IPS DF 6.9 (cell line): ENCODE results near the gene PPP1R12C.

Source experiments
- DNase-seq: peaks from one replicate; pipeline ENCODE4 v3.0.0-alpha.2; 2013; ENCODE audit warnings: low read depth, low spot score
- H3K27ac ChIP-seq: one replicate; pipeline ENCODE4 v1.5.1; 2013; ENCODE audit warnings: low read length, control low read depth
- H3K27me3 ChIP-seq: 2 replicates; pipeline ENCODE4 v1.6.1; 2013; ENCODE audit warnings: mild to moderate bottlenecking, low read length; ENCODE audit not compliant: control insufficient read depth, insufficient read depth
- H3K36me3 ChIP-seq: 2 replicates; pipeline ENCODE4 v1.6.1; 2013; ENCODE audit warnings: low read length; ENCODE audit not compliant: control insufficient read depth, insufficient read depth
- H3K4me1 ChIP-seq: 2 replicates; pipeline ENCODE4 v1.6.1; 2013; ENCODE audit warnings: low read length; ENCODE audit not compliant: control insufficient read depth, insufficient read depth
- H3K4me3 ChIP-seq: 2 replicates; pipeline ENCODE4 v1.5.1; 2013; ENCODE audit warnings: mild to moderate bottlenecking, low read length
- H3K9me3 ChIP-seq: 2 replicates; pipeline ENCODE4 v1.6.1; 2013; ENCODE audit warnings: low read length, inconsistent platforms; ENCODE audit not compliant: control insufficient read depth, insufficient read depth
- WGBS: extraction: QIAGEN DNeasy Blood & Tissue Kit; methylation state at CpG from one replicate; pipeline ENCODE4 v1.1.7; 2013; ENCODE audit warnings: mixed read lengths, missing lambda C conversion rate; ENCODE audit not compliant: insufficient read length, insufficient coverage; 5-methylcytosine and 5-hydroxymethylcytosine counted together

Gene PPP1R12C

DNA sequence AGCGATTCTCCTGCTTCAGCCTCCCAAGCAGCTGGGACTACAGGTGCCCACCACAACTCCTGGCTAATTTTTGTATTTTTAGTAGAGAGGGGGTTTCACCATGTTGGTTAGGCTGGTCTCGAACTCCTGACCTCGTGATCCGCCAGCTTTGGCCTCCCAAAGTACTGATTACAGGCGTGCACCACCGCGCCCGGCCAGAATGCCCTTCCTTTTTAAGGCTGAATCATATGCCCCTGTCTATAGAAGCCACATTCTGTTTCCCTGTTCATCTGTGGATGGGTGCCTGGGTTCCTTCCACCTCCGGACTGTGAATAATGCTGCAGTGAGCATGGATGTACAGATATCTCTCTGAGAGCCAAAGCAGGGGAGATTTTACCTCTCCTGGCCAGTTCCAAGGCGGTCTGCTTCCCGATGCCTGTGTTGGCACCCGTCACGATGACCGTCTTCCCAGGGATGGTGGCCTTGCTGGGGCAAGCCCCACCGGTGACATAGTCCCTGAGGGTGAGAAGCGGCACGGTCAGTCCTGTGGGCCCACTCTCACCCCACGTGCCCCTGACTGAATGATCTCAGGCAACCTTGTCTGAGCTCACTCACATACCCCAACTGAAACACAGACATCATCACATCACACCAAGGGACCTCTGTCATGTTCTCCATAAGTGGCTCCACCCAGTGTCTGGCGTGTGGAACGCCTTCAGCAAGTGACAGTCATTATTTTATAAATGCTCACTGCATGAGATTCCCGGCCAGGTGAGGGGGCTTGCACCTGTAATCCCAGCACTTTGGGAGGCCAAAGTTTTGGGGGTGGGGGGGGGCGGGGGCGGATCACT is 58.4 kb downstream of the PPP1R12C start:
- Histone ChIP-seq H3K36me3 (peaks cover 11% of the 10 kb centered on the region), H3K27me3 (no peaks in the 10 kb centered on the region; the same call in 1 of the 2 replicates), H3K9me3 (no peaks in the 10 kb centered on the region), H3K27ac (no peak overlapping the region), H3K4me3 (no peak overlapping the region), H3K4me1 (no peaks in the 10 kb centered on the region)
- no CpG with 5 or more reads among the region's 23 CpGs for WGBS
- DNase-seq = no peak

DNA sequence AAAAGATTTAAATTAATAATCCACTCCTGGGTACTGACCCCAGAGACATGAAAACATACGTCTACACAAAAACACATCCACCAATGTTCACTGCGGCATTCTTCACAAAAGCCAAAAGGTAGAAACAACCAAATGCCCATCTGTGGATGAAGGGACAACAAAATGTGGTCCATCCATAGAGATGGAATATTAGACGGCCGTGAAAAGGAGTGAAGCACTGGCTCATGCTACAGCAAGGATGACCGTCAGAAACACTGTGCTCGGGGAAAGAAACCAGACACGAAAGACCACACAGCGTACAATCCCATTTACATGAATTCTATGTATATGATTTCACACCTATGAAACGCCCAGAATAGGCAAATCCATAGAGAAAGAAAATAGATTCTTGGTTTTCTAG is 60.6 kb downstream of the PPP1R12C start:
- Histone ChIP-seq H3K27me3 (no peaks in the 10 kb centered on the region), H3K27ac (no peak overlapping the region), H3K36me3 (peaks cover 16% of the 10 kb centered on the region), H3K9me3 (no peaks in the 10 kb centered on the region), H3K4me3 (no peak overlapping the region), H3K4me1 (no peaks in the 10 kb centered on the region)
- WGBS = no CpG with 5 or more reads among the region's 9 CpGs
- no peak for DNase-seq

DNA sequence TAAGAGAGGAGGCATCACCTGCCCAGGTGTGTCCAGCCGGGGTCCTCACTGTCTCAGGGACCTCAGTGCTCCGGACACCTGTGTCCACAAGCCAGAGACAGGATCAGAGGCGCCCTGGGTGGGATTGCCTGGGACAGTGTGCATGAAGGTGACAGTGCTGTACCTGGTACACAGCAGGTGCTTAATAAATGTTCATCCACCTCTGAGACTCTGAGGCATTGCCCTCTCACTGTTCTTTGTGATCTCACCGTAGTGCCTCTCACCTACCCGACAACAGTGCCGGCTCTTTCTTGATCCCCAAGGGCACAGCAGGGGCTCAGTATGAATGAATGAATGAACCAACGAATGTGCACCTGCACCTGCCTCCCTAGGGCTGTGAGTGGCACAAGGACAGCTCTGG is 63.7 kb downstream of the PPP1R12C start:
- no CpG with 5 or more reads among the region's 7 CpGs for WGBS

DNA sequence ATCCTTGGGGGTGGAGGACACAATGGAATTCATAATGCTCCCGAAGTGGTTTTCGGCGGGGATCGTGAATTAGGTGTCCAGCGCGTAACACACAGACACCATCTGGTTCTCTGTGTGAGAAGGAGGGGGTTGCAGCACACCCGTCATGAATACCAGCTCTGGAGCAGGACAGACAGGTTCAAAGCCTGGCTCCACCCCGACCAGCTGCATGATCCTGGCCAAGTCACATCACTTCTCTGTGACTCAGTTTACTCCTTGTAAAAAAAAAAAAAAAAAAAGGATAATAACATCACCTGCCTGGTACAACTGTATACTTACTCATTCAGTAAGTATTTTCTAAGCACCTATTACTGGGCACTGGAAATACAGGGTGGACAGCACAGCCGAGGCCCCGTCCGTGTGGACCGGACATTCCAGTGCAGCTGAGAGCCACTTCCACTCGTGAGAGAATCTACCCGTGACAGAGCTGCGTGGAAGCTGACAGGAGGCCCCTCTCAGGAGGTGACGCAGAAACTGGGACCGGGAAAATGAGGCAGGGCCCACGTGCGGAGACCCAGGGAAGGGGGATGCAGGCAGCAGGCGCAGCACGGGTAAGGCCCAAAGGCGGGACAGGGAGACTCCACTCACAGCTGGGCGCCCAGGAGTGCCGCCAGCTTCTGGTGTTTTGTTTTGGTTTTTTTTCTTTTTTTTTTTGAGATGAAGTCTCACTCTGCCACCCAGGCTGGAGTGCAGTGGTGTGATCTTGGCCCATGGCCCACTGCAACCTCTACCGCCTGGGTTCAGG is 66.5 kb downstream of the PPP1R12C start:
- peaks cover 31% of the 10 kb centered on the region for H3K36me3 ChIP-seq
- no peak for DNase-seq
- H3K4me1 ChIP-seq = no peaks in the 10 kb centered on the region
- H3K9me3 ChIP-seq = no peaks in the 10 kb centered on the region
- H3K4me3 ChIP-seq = no peak overlapping the region
- H3K27ac ChIP-seq = no peak overlapping the region
- WGBS = no CpG with 5 or more reads among the region's 25 CpGs
- H3K27me3 ChIP-seq = no peaks in the 10 kb centered on the region

More for the DNA sequence above, 63.7 kb downstream of the PPP1R12C start:
- H3K27ac ChIP-seq = no peak overlapping the region
- H3K9me3 ChIP-seq = no peaks in the 10 kb centered on the region
- no peak overlapping the region for H3K4me3 ChIP-seq
- no peaks in the 10 kb centered on the region for H3K27me3 ChIP-seq
- H3K36me3 ChIP-seq = peaks cover 17% of the 10 kb centered on the region
- no peaks in the 10 kb centered on the region for H3K4me1 ChIP-seq
- DNase-seq = no peak

DNA sequence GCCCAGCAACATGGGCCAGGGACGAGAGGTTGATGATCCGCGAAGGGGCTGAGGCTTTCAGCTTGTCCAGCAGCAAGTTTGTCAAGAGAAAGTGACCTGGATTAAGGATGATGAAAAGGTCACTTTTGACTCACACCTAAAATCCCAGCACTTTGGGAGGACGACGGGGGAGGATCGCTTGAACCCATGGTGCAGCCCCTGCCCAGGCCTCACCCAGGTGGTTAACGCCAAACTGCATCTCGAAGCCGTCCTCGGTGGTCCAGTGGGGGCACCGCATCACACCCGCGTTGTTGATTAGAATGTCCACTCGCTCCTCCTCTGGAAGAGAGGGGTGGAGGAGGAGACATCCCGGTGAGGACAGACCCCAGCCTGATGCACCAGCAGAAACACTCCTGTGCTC is 69.0 kb downstream of the PPP1R12C start:
- H3K4me3 ChIP-seq = no peak overlapping the region
- H3K27me3 ChIP-seq = no peaks in the 10 kb centered on the region
- no peaks in the 10 kb centered on the region for H3K9me3 ChIP-seq
- no CpG with 5 or more reads among the region's 15 CpGs for WGBS
- H3K4me1 ChIP-seq = no peaks in the 10 kb centered on the region
- peaks cover 30% of the 10 kb centered on the region for H3K36me3 ChIP-seq
- DNase-seq = no peak
- H3K27ac ChIP-seq = no peak overlapping the region

DNA sequence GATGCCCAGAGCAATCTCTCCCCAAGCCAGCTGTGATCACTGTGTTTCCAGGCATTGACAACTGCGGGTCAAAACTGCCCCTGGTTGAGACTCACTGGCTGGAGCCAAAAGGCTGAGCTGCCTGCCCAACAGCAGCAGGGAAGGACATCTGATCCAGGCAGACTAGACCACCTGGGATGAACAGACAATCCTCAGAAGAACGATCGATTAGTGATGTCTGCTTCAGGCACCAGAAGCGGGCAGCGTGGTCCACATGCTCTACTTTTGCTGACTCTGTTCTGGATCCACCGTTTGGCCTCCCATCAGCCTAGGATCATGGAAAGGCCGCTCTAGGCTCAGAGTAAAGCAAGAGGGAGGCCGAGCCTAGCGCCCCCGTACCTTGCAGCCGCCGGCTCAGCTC is 69.5 kb downstream of the PPP1R12C start:
- Histone ChIP-seq H3K4me3 (no peak overlapping the region), H3K27ac (no peak overlapping the region), H3K27me3 (no peaks in the 10 kb centered on the region), H3K9me3 (no peaks in the 10 kb centered on the region), H3K36me3 (peaks cover 30% of the 10 kb centered on the region), H3K4me1 (no peaks in the 10 kb centered on the region)
- no peak for DNase-seq
- WGBS = no CpG with 5 or more reads among the region's 12 CpGs

DNA sequence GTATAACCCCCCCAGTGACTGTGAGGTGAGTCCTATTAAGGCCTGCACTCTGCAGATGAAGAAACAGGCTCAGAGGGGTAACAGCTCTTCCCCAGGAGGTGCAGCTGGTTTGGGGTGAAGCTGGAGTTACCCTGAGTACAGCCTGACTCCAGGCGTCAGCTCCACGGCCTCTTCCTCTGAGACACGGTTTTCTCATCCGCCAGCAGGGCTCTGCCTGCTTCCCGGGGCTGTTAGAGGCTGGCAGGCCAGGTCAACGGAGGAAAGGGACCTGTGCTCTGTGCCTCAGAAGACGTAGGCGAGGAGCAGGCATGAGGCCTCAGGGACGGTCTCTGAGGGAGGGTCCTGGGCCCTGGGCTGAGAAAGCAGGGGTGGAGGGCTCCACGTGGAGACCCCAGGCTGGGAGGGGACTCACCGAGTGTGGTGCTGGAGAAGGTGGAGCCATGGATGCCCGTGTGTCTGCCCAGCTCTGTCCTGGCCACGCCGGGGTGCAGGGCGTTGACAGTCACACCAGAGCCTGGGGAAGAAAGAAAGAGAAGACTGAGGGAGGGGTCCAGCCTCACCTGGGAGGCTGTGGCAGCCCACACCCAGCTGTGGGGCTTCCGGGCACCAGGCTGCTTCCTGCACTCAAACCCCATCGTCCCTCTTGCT is 70.3 kb downstream of the PPP1R12C start:
- no peaks in the 10 kb centered on the region for H3K27me3 ChIP-seq
- H3K36me3 ChIP-seq = peaks cover 30% of the 10 kb centered on the region

DNA sequence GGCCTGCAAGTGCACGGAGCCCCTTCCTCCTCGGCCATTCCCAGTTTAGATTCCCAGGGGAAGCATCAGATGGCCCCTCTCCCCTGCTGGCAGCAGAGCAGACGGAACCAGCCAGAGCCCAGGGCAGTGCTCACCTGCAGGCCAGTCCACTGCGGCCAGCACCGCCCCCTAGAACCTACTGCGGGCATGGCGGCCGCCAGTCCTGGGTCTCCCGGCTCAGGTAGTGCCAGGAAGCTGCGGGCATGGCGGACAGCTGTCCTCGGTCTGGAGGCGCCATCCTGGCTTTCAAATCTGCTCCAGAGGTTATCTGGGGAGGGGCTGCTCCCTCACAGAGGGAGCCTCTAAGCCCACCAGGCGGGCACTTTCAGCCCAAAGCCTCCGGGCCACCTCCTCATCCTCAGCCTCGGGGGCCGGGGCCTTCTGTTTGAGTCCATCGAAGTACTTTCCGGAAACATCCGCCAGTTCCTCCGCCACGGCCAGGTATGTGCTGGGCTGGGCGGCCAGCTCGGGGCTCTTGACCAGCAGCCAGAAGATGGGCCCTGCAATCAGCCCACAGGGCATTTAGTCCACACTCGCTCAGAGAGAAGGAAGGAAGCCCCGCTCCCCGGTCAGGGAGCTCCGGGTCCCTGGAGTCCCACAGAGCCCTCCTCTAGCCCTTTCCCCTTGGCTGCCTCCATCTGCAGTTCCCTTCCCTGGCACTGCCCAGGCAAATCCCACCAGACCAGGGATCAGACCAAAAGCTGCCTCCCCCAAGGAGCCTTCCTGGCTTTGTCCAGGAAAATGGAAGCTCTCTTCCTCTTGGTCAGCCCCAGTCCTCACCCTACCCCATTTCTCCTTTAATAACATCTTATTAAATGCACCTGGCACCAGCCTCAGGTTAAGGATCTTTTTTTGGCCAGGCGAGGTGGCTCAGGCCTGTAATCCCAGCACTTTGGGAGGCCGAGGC is 72.4 kb downstream of the PPP1R12C start:
- Histone ChIP-seq H3K4me1 (no peaks in the 10 kb centered on the region), H3K27me3 (no peaks in the 10 kb centered on the region), H3K4me3 (no peak overlapping the region), H3K27ac (no peak overlapping the region), H3K9me3 (no peaks in the 10 kb centered on the region), H3K36me3 (peaks cover 30% of the 10 kb centered on the region)
- WGBS = no CpG with 5 or more reads among the region's 30 CpGs
- no peak for DNase-seq

More for the DNA sequence above, 70.3 kb downstream of the PPP1R12C start:
- Histone ChIP-seq H3K4me1 (no peaks in the 10 kb centered on the region), H3K27ac (no peak overlapping the region), H3K4me3 (no peak overlapping the region), H3K9me3 (no peaks in the 10 kb centered on the region)
- no CpG with 5 or more reads among the region's 17 CpGs for WGBS
- DNase-seq = no peak

DNA sequence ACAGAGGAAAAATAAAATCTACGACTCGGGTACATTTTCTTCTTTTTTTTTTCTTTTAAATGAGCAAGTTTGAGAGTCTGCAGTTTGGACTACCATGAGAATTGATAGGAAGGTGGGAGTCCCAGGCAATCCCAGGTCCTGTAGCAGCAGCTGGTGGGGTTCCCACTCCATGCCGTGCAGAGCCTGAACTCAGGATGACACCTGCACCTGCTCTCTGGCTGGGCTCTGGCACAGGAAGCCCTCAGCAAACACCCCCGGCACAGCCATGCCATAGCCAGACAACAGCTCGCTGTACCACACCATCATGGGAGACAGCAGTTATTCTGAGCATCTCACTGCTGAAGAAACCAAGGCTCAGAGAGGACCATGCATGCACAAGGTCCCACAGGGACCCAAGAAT is 73.2 kb downstream of the PPP1R12C start:
- Histone ChIP-seq H3K4me1 (no peaks in the 10 kb centered on the region), H3K36me3 (peaks cover 30% of the 10 kb centered on the region), H3K4me3 (no peak overlapping the region), H3K9me3 (no peaks in the 10 kb centered on the region), H3K27ac (no peak overlapping the region), H3K27me3 (no peaks in the 10 kb centered on the region)
- WGBS = no CpG with 5 or more reads among the region's 5 CpGs
- DNase-seq = no peak
